IMR-90 (cell line): Measurements from ENCODE around the gene HDGF. TPM values are rescaled to one million over a fixed set of nuclear protein-coding genes. Genes with fewer than 3 reads are reported as not detected.

Experiments
- ATAC-seq: fragments of 200-7000 bp; cut with Tn5 transposase; 2 replicates; pipeline ENCODE4 v1.9.1; 2020; ENCODE audit warnings: low read depth, mild to moderate bottlenecking, moderate library complexity
- BruUV-seq: library from RNA; stranded (reverse); fragments of 400-500 nt; replicated peaks from 2 replicates; lab custom pipeline; 2021; lab: Mats Ljungman, UMichigan
- CTCF ChIA-PET: fragments of 300-600 bp; formaldehyde crosslinking; extraction: SDS; loops from one replicate; lab custom pipeline; 2021; ENCODE audit warnings: antibody characterized with exemption; lab: Yijun Ruan, JAX
- POLR2A ChIA-PET: fragments of 300-600 bp; sonication (Branson Sonifier 250); formaldehyde crosslinking; loops from one replicate; lab custom pipeline; 2022; ENCODE audit warnings: antibody characterized with exemption; ENCODE audit not compliant: unreplicated experiment; lab: Charles Lee
- DNase-seq: peaks from one replicate; pipeline ENCODE4 v3.0.0; 2013
- H2AFZ ChIP-seq: replicated peaks from 2 replicates; pipeline ENCODE3; 2013; ENCODE audit warnings: low read length, mild to moderate bottlenecking; ENCODE audit not compliant: poor library complexity
- H2AK5ac ChIP-seq: 2 replicates; pipeline ENCODE4 v1.6.1; 2013; ENCODE audit warnings: low read depth, low read length, inconsistent platforms
- H2AK9ac ChIP-seq: replicated peaks from 2 replicates; pipeline ENCODE3; 2013; ENCODE audit warnings: mild to moderate bottlenecking, low read depth, low read length, moderate library complexity; ENCODE audit not compliant: poor library complexity
- H2BK120ac ChIP-seq: 2 replicates; pipeline ENCODE4 v1.6.1; 2013; ENCODE audit warnings: low read depth, low read length, inconsistent platforms
- H2BK15ac ChIP-seq: 3 replicates; pipeline ENCODE4 v1.6.1; 2013; ENCODE audit warnings: low read depth, low read length, inconsistent platforms
- H2BK20ac ChIP-seq: 2 replicates; pipeline ENCODE4 v1.6.1; 2013; ENCODE audit warnings: low read depth, mild to moderate bottlenecking, inconsistent platforms, low read length, moderate library complexity
- H2BK5ac ChIP-seq: 2 replicates; pipeline ENCODE4 v1.6.1; 2013; ENCODE audit warnings: mild to moderate bottlenecking, low read depth, low read length, inconsistent platforms; ENCODE audit not compliant: poor library complexity, severe bottlenecking
- H3K14ac ChIP-seq: replicated peaks from 2 replicates; pipeline ENCODE4 v1.6.1; 2013; ENCODE audit warnings: low read depth, low read length, inconsistent platforms
- H3K18ac ChIP-seq: 2 replicates; pipeline ENCODE4 v1.6.1; 2013; ENCODE audit warnings: low read depth, low read length, control low read depth
- H3K23ac ChIP-seq: 2 replicates; pipeline ENCODE4 v1.6.1; 2013; ENCODE audit warnings: low read depth, low read length, inconsistent platforms
- H3K27ac ChIP-seq: 2 replicates; pipeline ENCODE4 v1.5.1; 2013; ENCODE audit warnings: mild to moderate bottlenecking, control low read depth, low read length; ENCODE audit not compliant: insufficient read depth
- H3K27me3 ChIP-seq: 2 replicates; pipeline ENCODE4 v1.6.1; 2013; ENCODE audit warnings: low read length; ENCODE audit not compliant: control insufficient read depth, insufficient read depth
- H3K36me3 ChIP-seq: 2 replicates; pipeline ENCODE4 v1.6.1; 2013; ENCODE audit warnings: low read length, mixed read lengths; ENCODE audit not compliant: control insufficient read depth, insufficient read depth
- H3K4ac ChIP-seq: 2 replicates; pipeline ENCODE4 v1.6.1; 2013; ENCODE audit warnings: low read depth, low read length, inconsistent platforms
- H3K4me1 ChIP-seq: 2 replicates; pipeline ENCODE4 v1.6.1; 2013; ENCODE audit warnings: low read length, mixed read lengths; ENCODE audit not compliant: control insufficient read depth, insufficient read depth
- H3K4me2 ChIP-seq: 2 replicates; pipeline ENCODE4 v1.6.1; 2013; ENCODE audit warnings: low read depth, mild to moderate bottlenecking, control low read depth, low read length, moderate library complexity
- H3K4me3 ChIP-seq: 2 replicates; pipeline ENCODE4 v1.5.1; 2013; ENCODE audit warnings: low read depth, mild to moderate bottlenecking, control low read depth, low read length, moderate library complexity; ENCODE audit not compliant: insufficient read depth
- H3K56ac ChIP-seq: 2 replicates; pipeline ENCODE4 v1.6.1; 2013; ENCODE audit warnings: low read length, inconsistent platforms; ENCODE audit not compliant: insufficient read depth; ENCODE audit errors: extremely low read depth
- H3K79me1 ChIP-seq, 2 experiments: 2 replicates each; pipeline ENCODE4 v1.6.1; 2013; ENCODE audit warnings: low read length in 2 of 2, inconsistent platforms in 1 of 2, low read depth in 1 of 2
- H3K9ac ChIP-seq: 2 replicates; pipeline ENCODE4 v1.6.1; 2013; ENCODE audit warnings: low read depth, low read length, control low read depth
- H3K9me1 ChIP-seq: 2 replicates; pipeline ENCODE4 v1.6.1; 2013; ENCODE audit warnings: low read length, inconsistent platforms; ENCODE audit not compliant: insufficient read depth
- H3K9me3 ChIP-seq: 2 replicates; pipeline ENCODE4 v1.6.1; 2013; ENCODE audit warnings: low read length; ENCODE audit not compliant: control insufficient read depth, insufficient read depth
- H4K20me1 ChIP-seq: 2 replicates; pipeline ENCODE4 v1.6.1; 2013; ENCODE audit warnings: low read length, inconsistent platforms; ENCODE audit not compliant: insufficient read depth
- H4K5ac ChIP-seq: 2 replicates; pipeline ENCODE4 v1.6.1; 2013; ENCODE audit warnings: mild to moderate bottlenecking, low read depth, low read length, control low read depth
- H4K8ac ChIP-seq, 2 experiments: 2 replicates each; pipeline ENCODE4 v1.6.1; 2013; ENCODE audit warnings: low read depth in 2 of 2, low read length in 2 of 2, control low read depth in 1 of 2, inconsistent platforms in 1 of 2
- H4K91ac ChIP-seq: 2 replicates; pipeline ENCODE4 v1.6.1; 2013; ENCODE audit warnings: low read depth, low read length, inconsistent platforms; ENCODE audit not compliant: insufficient read depth
- BHLHE40 ChIP-seq: fragments of 150-350 bp; IDR thresholded peaks from 2 replicates; pipeline ENCODE4 v1.6.1; 2016; ENCODE audit warnings: mild to moderate bottlenecking, low read depth, low read length
- MAZ ChIP-seq: IDR thresholded peaks from 2 replicates; pipeline ENCODE4 v1.6.1; 2012; ENCODE audit warnings: low read depth, mild to moderate bottlenecking, low read length, improper control_type of control experiment, moderate library complexity, borderline replicate concordance
- NFE2L2 ChIP-seq: fragments of 150-350 bp; IDR thresholded peaks from 2 replicates; pipeline ENCODE4 v1.6.1; 2016; ENCODE audit warnings: low read depth, mild to moderate bottlenecking, low read length
- POLR2A ChIP-seq: IDR thresholded peaks from 2 replicates; pipeline ENCODE4 v1.6.1; 2012; ENCODE audit warnings: mild to moderate bottlenecking, low read depth, low read length
- RAD21 ChIP-seq: IDR thresholded peaks from 2 replicates; pipeline ENCODE4 v1.6.1; 2012; ENCODE audit warnings: low read length, improper control_type of control experiment
- RCOR1 ChIP-seq: IDR thresholded peaks from 2 replicates; pipeline ENCODE4 v1.6.1; 2012; ENCODE audit warnings: mild to moderate bottlenecking, low read length, improper control_type of control experiment; ENCODE audit not compliant: insufficient replicate concordance
- RFX5 ChIP-seq: IDR thresholded peaks from 2 replicates; pipeline ENCODE4 v1.8.0; 2012; ENCODE audit warnings: low read depth, mild to moderate bottlenecking, low read length, moderate library complexity
- SMC3 ChIP-seq: fragments of 150-350 bp; IDR thresholded peaks from 2 replicates; pipeline ENCODE4 v1.6.1; 2016; ENCODE audit warnings: low read depth, mild to moderate bottlenecking, antibody characterized with exemption, low read length, moderate library complexity
- WGBS, 2 experiments: methylation state at CpG; one replicate each; pipeline versions ENCODE4 v1.1.5 to v1.1.7; 2013; ENCODE audit warnings: missing lambda C conversion rate in 2 of 2; ENCODE audit not compliant: insufficient read length in 1 of 2; ENCODE audit errors: extremely low coverage in 2 of 2; 5-methylcytosine and 5-hydroxymethylcytosine counted together
- dilution Hi-C: fragments of 300-500 bp; cut with HindIII; formaldehyde crosslinking; loops from one replicate; pipeline ENCODE4 v1.14.3; 2018; ENCODE audit warnings: low sequenced_read_pairs; ENCODE audit not compliant: unreplicated experiment
- in situ Hi-C: fragments of 300-500 bp; cut with MboI; formaldehyde crosslinking; loops from 3 replicates; pipeline ENCODE4 v1.14.3; 2019; ENCODE audit warnings: low sequenced_read_pairs, inconsistent platforms, mixed read lengths
- intact Hi-C: fragments of 100-400 bp; cut with micrococcal nuclease; formaldehyde crosslinking; loops from 2 replicates; pipeline ENCODE4 v1.10.0; 2022
- polyA plus RNA-seq, 3 experiments: library from polyadenylated mRNA; depleted of rRNA; stranded (reverse); fragments of >200 nt; gene quantifications; 2 replicates each; pipeline ENCODE4 v1.2.3, GENCODE V29; 2012; ENCODE audit warnings: low replicate concordance in 1 of 3
- total RNA-seq: library from RNA; depleted of rRNA; stranded (reverse); fragments of >200 nt; gene quantifications from 2 replicates; pipeline ENCODE4 v1.2.3, GENCODE V29; 2012
- TF ChIP-seq, protein P1 (sequence below): fragments of 150-350 bp; IDR thresholded peaks from 2 replicates; pipeline ENCODE4 v1.6.1; 2016; ENCODE audit warnings: low read depth, mild to moderate bottlenecking, low read length, moderate library complexity, borderline replicate concordance
- TF ChIP-seq, protein P2 (sequence below): fragments of 150-350 bp; IDR thresholded peaks from 2 replicates; pipeline ENCODE4 v1.6.1; 2017; ENCODE audit warnings: mild to moderate bottlenecking, antibody characterized with exemption, low read length, low read depth

Gene HDGF
- total and polyA plus RNA-seq, 2 of the 4 experiments (the other 2 are of a cell fraction), result 94.6 to 123 TPM

DNA sequence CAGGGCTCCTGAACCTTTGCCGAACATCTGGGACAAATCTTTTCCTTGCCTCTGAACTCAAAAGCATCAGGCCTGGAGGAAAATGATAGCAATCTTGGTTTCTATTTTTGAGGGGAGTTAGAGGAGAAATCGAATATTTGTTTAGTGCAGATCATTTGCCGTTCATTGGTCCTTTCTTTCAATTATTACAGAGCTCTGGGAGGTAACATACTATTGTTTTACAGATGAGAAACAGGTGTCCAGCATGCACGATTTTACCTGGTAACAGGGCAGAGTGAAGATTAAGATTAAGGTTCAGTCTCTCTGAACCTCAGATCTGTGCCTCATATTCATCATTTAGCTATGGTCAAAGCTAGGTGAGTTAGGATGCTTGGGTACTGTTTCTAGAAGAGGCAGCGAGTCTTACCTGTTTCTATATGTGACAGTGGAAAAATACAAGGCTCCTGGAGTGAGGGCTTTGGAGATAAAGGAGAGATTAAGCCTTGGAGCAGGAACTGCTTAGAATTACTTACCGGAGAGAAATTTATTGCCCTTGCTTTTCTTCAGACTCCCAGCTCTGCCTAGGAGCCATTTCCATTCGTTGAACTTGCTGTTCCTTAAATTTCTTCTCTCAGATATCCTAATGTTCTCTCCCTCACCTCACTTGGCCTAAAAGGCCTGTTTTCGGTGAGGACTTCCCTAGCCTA, 17.3 kb upstream of the HDGF start:
- H3K79me1 ChIP-seq, result peaks cover 14 to 64% of the 10 kb centered on the region in 2 experiments
- CTCF ChIA-PET, result interaction anchor here (0.7 kb wide), 1 partner anchor 43 kb away, joined by 3 read pairs; no protein-coding TSS in a partner anchor
- peaks cover 46% of the 10 kb centered on the region for H4K20me1 ChIP-seq
- H3K9me1 ChIP-seq, result peaks cover 7% of the 10 kb centered on the region; the same call in 1 of the 2 replicates
- peak overlapping the region; percentile 78 for H3K27ac ChIP-seq
- no peak overlapping the region for H4K5ac ChIP-seq
- H3K4ac ChIP-seq, result peak overlapping the region; percentile 76
- no TSS peak for BruUV-seq
- POLR2A ChIA-PET, result interaction anchor here (2.1 kb wide), 1 partner anchor 28 kb away, joined by 18 read pairs; the partner anchor contains the start of gene MRPL24
- H2BK15ac ChIP-seq, result no peak overlapping the region
- DNase-seq (no peak), ATAC-seq (no peak)
- no peak overlapping the region for H2BK20ac ChIP-seq
- peak overlapping the region; percentile 71 for H2BK5ac ChIP-seq
- H2AK5ac ChIP-seq, result peak overlapping the region; percentile 60; the same call in 1 of the 2 replicates
- 0 out of 2 replicates have a peak overlapping the region, but pooled peaks have one; percentile 62 for H3K56ac ChIP-seq
- H4K8ac ChIP-seq, result peak overlapping the region in 1 of 2 experiments; percentile 83; a peak in 2 of 4 replicates
- H4K91ac ChIP-seq, result peak overlapping the region; percentile 68
- no peaks in the 10 kb centered on the region for H3K9me3 ChIP-seq
- WGBS, 2 experiments, result 33% methylated on average over 4 of the region's 8 CpGs; no CpG with 5 or more reads in 1 of the 2 experiments
- peaks cover 2% of the 10 kb centered on the region; the same call in 1 of the 2 replicates for H3K36me3 ChIP-seq
- H2BK120ac ChIP-seq, result no peak overlapping the region
- H3K27me3 ChIP-seq, result no peaks in the 10 kb centered on the region
- no peak overlapping the region for H3K18ac ChIP-seq
- H3K4me2 ChIP-seq, result peak overlapping the region; percentile 93
- TF ChIP-seq, protein P1, sequence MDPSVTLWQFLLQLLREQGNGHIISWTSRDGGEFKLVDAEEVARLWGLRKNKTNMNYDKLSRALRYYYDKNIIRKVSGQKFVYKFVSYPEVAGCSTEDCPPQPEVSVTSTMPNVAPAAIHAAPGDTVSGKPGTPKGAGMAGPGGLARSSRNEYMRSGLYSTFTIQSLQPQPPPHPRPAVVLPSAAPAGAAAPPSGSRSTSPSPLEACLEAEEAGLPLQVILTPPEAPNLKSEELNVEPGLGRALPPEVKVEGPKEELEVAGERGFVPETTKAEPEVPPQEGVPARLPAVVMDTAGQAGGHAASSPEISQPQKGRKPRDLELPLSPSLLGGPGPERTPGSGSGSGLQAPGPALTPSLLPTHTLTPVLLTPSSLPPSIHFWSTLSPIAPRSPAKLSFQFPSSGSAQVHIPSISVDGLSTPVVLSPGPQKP, result no peak
- TF ChIP-seq, protein P2, sequence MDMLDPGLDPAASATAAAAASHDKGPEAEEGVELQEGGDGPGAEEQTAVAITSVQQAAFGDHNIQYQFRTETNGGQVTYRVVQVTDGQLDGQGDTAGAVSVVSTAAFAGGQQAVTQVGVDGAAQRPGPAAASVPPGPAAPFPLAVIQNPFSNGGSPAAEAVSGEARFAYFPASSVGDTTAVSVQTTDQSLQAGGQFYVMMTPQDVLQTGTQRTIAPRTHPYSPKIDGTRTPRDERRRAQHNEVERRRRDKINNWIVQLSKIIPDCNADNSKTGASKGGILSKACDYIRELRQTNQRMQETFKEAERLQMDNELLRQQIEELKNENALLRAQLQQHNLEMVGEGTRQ, result no peak
- TF ChIP-seq RFX5, result no peak
- no peak for TF ChIP-seq POLR2A
- TF ChIP-seq SMC3, result no peak
- TF ChIP-seq MAZ, result no peak
- no peak for TF ChIP-seq RCOR1
- no peak for TF ChIP-seq NFE2L2
- TF ChIP-seq RAD21, result no peak
- TF ChIP-seq BHLHE40, result no peak
- H3K23ac ChIP-seq, result peak overlapping the region; percentile 94
- peak overlapping the region; percentile 97 for H2AK9ac ChIP-seq
- peak overlapping the region; percentile 77 for H3K14ac ChIP-seq
- no peak overlapping the region for H2AFZ ChIP-seq
- H3K9ac ChIP-seq, result peak overlapping the region; percentile 85
- intact Hi-C loops, result no loop called here
- H3K4me3 ChIP-seq, result peak overlapping the region; percentile 71
- dilution Hi-C loops, result no loop called here
- in situ Hi-C loops, result no loop called here
- peaks cover 5% of the 10 kb centered on the region for H3K4me1 ChIP-seq
